NCI-H748 (cell line): ENCODE measurements around the gene DGKQ.

ENCODE experiments used
- DNase-seq: peaks from one replicate; lab custom pipeline; 2025; ENCODE audit not compliant: unreplicated experiment; lab: John Stamatoyannopoulos, UW

The DGKQ gene

DNA sequence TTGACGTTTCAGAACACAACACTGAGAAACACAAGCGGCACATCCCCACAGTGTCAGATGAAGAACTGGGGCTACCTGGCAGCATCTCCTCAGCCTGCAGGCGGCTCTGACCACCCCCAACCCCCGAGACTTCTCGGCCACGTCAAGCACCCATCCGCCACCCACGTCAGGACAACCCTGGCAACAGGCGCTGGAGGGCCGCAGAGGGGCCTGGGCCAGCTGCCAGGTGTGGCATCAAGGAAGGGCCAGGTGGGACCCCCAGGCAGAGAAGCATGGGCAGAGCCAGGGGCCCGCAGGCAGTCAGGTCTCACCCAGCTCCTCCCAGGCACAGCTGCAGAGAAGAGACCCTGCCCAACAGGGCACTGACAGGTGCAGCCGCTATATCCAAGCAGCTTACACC lies 63.5 kb downstream of the DGKQ start:
- no peak for DNase-seq

DNA sequence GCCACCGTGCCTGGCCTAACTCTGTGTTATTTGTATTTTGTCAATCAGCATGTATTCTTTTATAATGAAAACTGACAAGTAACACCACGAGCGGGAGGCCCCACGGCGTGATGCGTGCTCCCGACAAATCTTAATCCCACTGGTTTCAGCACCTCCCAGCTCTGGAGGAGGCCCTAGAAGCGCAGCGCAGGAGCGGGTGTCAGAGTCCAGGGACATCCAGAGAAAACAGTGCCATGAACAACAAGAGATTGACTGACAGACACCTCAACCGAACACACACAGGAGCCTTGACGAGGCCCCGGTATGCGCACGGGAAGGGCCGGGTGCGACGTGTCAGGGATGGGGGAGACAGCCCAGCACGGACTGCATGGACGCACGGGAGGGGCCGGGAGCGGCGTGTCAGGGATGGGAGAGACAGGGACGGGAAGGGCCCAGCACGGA lies 64.2 kb downstream of the DGKQ start:
- DNase-seq = no peak
